Measurements from ENCODE around the gene PSMG3.

Gene PSMG3

GRCh38 chr7:1535701-1536454 is 34.0 kb downstream of the PSMG3 start:
- TF ChIP-seq PRDM4 (tag by site-specific recombination; IDR thresholded peaks at IDR 0.05) (no peak), OSR2 (tag by site-specific recombination; IDR thresholded peaks at IDR 0.05) (no peak), FEZF1 (tag by site-specific recombination; IDR thresholded peaks at IDR 0.05) (no peak), GLI4 (tag by site-specific recombination; IDR thresholded peaks at IDR 0.05) (no peak), ZBTB20 (tag by site-specific recombination; IDR thresholded peaks at IDR 0.05) (no peak), ZNF239 (tag by site-specific recombination; IDR thresholded peaks at IDR 0.05) (no peak), ZNF660 (tag by site-specific recombination; IDR thresholded peaks at IDR 0.05) (no peak), EGR2 (tag by site-specific recombination; IDR thresholded peaks at IDR 0.05; ENCODE audit: low read depth) (no peak), ZNF544 (tag by site-specific recombination; IDR thresholded peaks at IDR 0.05) (no peak), YY2 (tag by site-specific recombination; IDR thresholded peaks at IDR 0.05) (no peak), MEIS1 (CRISPR knock-in tag; IDR thresholded peaks at IDR 0.05; ENCODE audit: borderline replicate concordance) (no peak)
- TF ChIP-seq, protein P1, sequence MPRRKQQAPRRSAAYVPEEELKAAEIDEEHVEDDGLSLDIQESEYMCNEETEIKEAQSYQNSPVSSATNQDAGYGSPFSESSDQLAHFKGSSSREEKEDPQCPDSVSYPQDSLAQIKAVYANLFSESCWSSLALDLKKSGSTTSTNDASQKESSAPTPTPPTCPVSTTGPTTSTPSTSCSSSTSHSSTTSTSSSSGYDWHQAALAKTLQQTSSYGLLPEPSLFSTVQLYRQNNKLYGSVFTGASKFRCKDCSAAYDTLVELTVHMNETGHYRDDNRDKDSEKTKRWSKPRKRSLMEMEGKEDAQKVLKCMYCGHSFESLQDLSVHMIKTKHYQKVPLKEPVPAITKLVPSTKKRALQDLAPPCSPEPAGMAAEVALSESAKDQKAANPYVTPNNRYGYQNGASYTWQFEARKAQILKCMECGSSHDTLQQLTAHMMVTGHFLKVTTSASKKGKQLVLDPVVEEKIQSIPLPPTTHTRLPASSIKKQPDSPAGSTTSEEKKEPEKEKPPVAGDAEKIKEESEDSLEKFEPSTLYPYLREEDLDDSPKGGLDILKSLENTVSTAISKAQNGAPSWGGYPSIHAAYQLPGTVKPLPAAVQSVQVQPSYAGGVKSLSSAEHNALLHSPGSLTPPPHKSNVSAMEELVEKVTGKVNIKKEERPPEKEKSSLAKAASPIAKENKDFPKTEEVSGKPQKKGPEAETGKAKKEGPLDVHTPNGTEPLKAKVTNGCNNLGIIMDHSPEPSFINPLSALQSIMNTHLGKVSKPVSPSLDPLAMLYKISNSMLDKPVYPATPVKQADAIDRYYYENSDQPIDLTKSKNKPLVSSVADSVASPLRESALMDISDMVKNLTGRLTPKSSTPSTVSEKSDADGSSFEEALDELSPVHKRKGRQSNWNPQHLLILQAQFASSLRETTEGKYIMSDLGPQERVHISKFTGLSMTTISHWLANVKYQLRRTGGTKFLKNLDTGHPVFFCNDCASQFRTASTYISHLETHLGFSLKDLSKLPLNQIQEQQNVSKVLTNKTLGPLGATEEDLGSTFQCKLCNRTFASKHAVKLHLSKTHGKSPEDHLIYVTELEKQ (tag by site-specific recombination; IDR thresholded peaks at IDR 0.05; ENCODE audit: borderline replicate concordance): no peak
- TF ChIP-seq, protein P2, sequence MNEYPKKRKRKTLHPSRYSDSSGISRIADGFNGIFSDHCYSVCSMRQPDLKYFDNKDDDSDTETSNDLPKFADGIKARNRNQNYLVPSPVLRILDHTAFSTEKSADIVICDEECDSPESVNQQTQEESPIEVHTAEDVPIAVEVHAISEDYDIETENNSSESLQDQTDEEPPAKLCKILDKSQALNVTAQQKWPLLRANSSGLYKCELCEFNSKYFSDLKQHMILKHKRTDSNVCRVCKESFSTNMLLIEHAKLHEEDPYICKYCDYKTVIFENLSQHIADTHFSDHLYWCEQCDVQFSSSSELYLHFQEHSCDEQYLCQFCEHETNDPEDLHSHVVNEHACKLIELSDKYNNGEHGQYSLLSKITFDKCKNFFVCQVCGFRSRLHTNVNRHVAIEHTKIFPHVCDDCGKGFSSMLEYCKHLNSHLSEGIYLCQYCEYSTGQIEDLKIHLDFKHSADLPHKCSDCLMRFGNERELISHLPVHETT (tag by site-specific recombination; IDR thresholded peaks at IDR 0.05): no peak
- ChIA-PET CTCF (interaction anchor here (0.6 to 4.7 kb wide), 4 partner anchors 20 to 56 kb away, joined by 3 to 23 read pairs (median 4); partner anchors contain the start of gene TMEM184A), POLR2A (interaction anchor here (0.7 to 6.8 kb wide), 5 partner anchors 20 to 75 kb away, joined by 3 to 40 read pairs (median 10); partner anchors contain the start of genes PSMG3 and TMEM184A)
- H3K4me1 ChIP-seq (ENCODE audit: control insufficient read depth, insufficient read depth, low read length): peaks cover 31% of the 10 kb centered on the region
- no peaks in the 10 kb centered on the region for H3K9me3 ChIP-seq (ENCODE audit: control insufficient read depth, insufficient read depth, low read depth, low read length)
- no peak overlapping the region for H3K27ac ChIP-seq (ENCODE audit: extremely low read depth, low read depth, low read length)
- H3K4me3 ChIP-seq (ENCODE audit: low read depth, low read length): no peak overlapping the region
- peaks cover 0 to 17% of the 10 kb centered on the region in 2 experiments; a peak in 1 of 3 replicates for H3K36me3 ChIP-seq (ENCODE audit: control insufficient read depth in 2 of 2, insufficient read depth in 1 of 2, low read length in 2 of 2)

DNA sequence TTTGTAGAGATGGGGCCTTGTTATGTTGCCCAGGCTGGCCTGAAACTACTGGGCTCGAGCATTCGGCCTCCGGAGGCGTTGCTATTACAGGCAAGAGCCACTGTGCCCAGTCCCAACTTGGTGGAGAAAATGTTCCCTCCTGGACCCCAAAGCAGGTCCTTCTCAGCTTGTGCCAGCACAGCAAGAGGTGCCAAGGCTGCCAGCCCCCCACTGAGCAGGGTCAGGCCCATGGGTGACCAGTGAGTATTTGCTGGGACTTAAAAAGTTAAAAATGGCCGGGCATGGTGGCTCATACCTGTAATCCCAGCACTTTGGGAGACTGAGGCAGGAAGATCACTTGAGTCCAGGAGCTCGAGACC is 34.8 kb downstream of the PSMG3 start:
- peaks cover 0 to 11% of the 10 kb centered on the region in 2 experiments; a peak in 1 of 3 replicates for H3K36me3 ChIP-seq (ENCODE audit: control insufficient read depth in 2 of 2, insufficient read depth in 1 of 2, low read length in 2 of 2)
- peaks cover 31% of the 10 kb centered on the region for H3K4me1 ChIP-seq (ENCODE audit: control insufficient read depth, insufficient read depth, low read length)
- H3K27ac ChIP-seq (ENCODE audit: extremely low read depth, low read depth, low read length): no peak overlapping the region
- CTCF ChIA-PET: interaction anchor here (0.7 to 4.7 kb wide), 4 partner anchors 21 to 40 kb away, joined by 3 to 23 read pairs (median 4); partner anchors contain the start of gene TMEM184A
- H3K9me3 ChIP-seq (ENCODE audit: control insufficient read depth, insufficient read depth, low read depth, low read length): no peaks in the 10 kb centered on the region
- no peak overlapping the region for H3K4me3 ChIP-seq (ENCODE audit: low read depth, low read length)
- POLR2A ChIA-PET: interaction anchor here (0.9 to 6.8 kb wide), 3 partner anchors 20 to 29 kb away, joined by 3 to 40 read pairs (median 10); partner anchors contain the start of gene TMEM184A
- TF ChIP-seq SETDB1 (IDR thresholded peaks at IDR 0.05; ENCODE audit: insufficient read length, low read length): no peak
- no peak for TF ChIP-seq ZNF670 (tag by site-specific recombination; IDR thresholded peaks at IDR 0.05; ENCODE audit: low read depth)
- TF ChIP-seq ZNF423 (tag by site-specific recombination; IDR thresholded peaks at IDR 0.05): no peak
- TF ChIP-seq BCL11B (tag by site-specific recombination; IDR thresholded peaks at IDR 0.05; ENCODE audit: low read depth): no peak
- TF ChIP-seq WT1 (tag by site-specific recombination; IDR thresholded peaks at IDR 0.05): no peak
- no peak for TF ChIP-seq ZNF664 (tag by site-specific recombination; IDR thresholded peaks at IDR 0.05)
- no peak for TF ChIP-seq ZNF449 (tag by site-specific recombination; IDR thresholded peaks at IDR 0.05)
- TF ChIP-seq EGR2 (tag by site-specific recombination; IDR thresholded peaks at IDR 0.05; ENCODE audit: low read depth): no peak
- TF ChIP-seq ZBTB20 (tag by site-specific recombination; IDR thresholded peaks at IDR 0.05): no peak
- TF ChIP-seq ZNF571 (tag by site-specific recombination; IDR thresholded peaks at IDR 0.05): no peak
- no peak for TF ChIP-seq FEZF1 (tag by site-specific recombination; IDR thresholded peaks at IDR 0.05)
- TF ChIP-seq GLIS2 (tag by site-specific recombination; IDR thresholded peaks at IDR 0.05): no peak
- no peak for TF ChIP-seq ZBTB8A (tag by site-specific recombination; IDR thresholded peaks at IDR 0.05)
- TF ChIP-seq ZNF707 (tag by site-specific recombination; IDR thresholded peaks at IDR 0.05): no peak
- TF ChIP-seq ZNF23 (tag by site-specific recombination; IDR thresholded peaks at IDR 0.05; ENCODE audit: borderline replicate concordance): no peak
- no peak for TF ChIP-seq PRDM1 (tag by site-specific recombination; IDR thresholded peaks at IDR 0.05)

All from HEK293 (cell line).